ENCODE results near the gene MAML2.

Gene MAML2

GRCh38 chr11:96137373-96137772 lies 205.6 kb downstream of the MAML2 start:
- no peak overlapping the region for H3K4me3 ChIP-seq (ENCODE audit: low read length)
- no peak for DNase-seq (ENCODE audit: low read depth)
- TF ChIP-seq CTCF (conservative IDR thresholded peaks at IDR 0.05; ENCODE audit: low read depth, low read length) = no peak

DNA sequence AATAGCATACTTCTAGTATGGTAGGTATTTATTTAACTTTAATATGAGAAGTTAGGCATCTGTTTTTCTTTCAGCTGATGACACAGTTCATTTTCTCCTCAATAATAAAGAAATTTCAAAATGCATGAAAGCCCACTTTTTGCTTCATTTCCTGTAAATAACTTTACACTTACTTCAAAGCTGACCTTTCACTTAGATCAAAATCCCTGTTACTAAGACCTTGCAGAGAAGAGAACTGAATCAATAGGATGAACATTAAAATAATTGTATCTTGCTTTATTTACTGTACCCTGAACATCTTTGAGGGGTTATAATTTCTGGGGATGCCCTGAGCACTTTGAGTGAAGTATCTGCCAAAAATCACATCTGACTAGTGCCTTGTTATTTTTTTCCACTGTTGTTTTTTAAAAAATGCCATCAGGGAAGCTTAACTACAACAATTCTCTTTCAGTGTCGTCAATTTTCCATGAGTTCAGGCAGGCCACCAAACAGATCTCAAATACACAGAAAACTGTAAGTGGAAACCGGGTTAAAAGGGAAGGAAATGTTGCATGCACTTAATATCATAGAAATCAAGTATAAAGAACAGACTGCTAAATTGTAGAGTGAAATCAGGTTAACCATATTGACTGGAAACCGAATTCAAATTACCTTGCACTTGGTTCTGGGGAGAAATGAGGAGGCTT lies 206.2 kb downstream of the MAML2 start:
- no peak for TF ChIP-seq CTCF (conservative IDR thresholded peaks at IDR 0.05; ENCODE audit: low read depth, low read length)
- no peak for DNase-seq (ENCODE audit: low read depth)
- H3K4me3 ChIP-seq (ENCODE audit: low read length) = no peak overlapping the region

GRCh38 chr11:96134602-96135001 lies 208.4 kb downstream of the MAML2 start:
- DNase-seq (ENCODE audit: low read depth) = no peak
- H3K4me3 ChIP-seq (ENCODE audit: low read length) = no peak overlapping the region
- no peak for TF ChIP-seq CTCF (conservative IDR thresholded peaks at IDR 0.05; ENCODE audit: low read depth, low read length)

- no peak for TF ChIP-seq CTCF (conservative IDR thresholded peaks at IDR 0.05; ENCODE audit: low read depth, low read length)
- no peak for DNase-seq (ENCODE audit: low read depth)
- no peak overlapping the region for H3K4me3 ChIP-seq (ENCODE audit: low read length)
These were observed 210.6 kb downstream of the MAML2 start for GRCh38 chr11:96132437-96132836.

DNA sequence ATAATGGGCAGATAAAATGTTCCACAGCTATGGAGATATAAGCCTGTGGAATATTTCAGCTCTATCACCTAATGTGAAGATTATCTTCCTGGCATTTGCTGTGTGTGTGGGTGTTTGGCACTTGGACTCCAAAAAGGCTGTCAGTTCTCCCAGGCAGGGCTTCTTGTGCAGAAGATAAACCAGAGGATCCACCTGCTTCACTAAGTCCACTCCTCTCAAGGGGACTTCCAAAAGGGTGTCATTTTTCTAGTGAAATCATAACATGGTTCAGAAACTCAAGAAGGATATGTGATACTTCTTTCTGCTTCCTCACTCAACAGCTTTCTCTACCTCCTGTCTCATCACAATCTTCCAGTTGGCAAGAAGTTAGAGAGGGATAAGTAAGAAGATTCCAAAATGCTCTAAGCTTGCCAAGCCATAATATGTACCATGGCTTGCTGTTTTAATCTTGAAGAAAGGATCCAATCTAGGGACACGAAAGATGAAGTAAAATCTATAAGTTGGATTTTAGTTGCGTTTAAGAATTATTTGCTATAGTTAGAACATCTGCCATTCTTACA lies 212.9 kb downstream of the MAML2 start:
- TF ChIP-seq CTCF (conservative IDR thresholded peaks at IDR 0.05; ENCODE audit: low read depth, low read length) = no peak
- H3K4me3 ChIP-seq (ENCODE audit: low read length) = no peak overlapping the region
- no peak for DNase-seq (ENCODE audit: low read depth)

- no peak overlapping the region for H3K4me3 ChIP-seq (ENCODE audit: low read length)
- no peak for TF ChIP-seq CTCF (conservative IDR thresholded peaks at IDR 0.05; ENCODE audit: low read depth, low read length)
- DNase-seq (ENCODE audit: low read depth) = no peak
These were observed 215.4 kb downstream of the MAML2 start for GRCh38 chr11:96127596-96127959.

DNA sequence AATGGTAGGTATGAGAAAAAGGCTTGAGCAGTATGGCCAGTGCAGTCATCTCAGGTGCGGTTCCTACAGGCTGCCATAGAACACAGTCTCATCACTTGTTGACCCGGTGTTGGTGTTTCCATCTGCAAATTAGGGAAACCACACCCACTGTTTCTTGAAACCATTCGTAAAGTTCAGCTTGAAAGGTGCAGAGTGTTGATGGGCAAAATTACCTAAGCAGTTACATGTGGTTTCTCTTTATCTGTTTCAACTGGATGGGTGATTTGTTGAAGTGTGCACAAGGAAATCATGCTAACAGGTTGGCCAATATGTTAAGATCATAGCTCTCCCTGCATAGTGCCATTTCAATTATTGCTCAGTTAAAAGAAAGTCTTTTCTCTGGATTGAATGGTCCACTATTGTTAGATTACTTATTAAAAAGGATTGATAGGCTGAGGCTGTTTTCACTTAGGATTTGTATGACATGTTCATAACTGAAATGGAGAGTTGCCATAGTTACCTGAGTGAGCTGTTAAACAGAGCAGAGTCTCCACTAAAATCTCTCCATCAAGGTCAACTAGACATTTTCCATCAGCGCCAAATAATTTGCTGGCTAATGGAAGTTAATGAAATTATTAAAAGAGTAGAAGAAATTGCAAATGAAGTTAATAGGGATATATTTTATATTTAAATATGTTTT lies 215.9 kb downstream of the MAML2 start:
- TF ChIP-seq CTCF (conservative IDR thresholded peaks at IDR 0.05; ENCODE audit: low read depth, low read length) = no peak
- H3K4me3 ChIP-seq (ENCODE audit: low read length) = no peak overlapping the region
- DNase-seq (ENCODE audit: low read depth) = no peak
